ENCODE results near the gene ABCC4. TPM values are rescaled to one million over a fixed set of nuclear protein-coding genes. Genes with fewer than 3 reads are reported as not detected.

The ABCC4 gene
- total and polyA plus RNA-seq, 8 donors: 0.80 to 8.7 (median 4.1) TPM

GRCh38 chr13:94992036-94992960, 309.0 kb downstream of the ABCC4 start:
- DNase-seq: no peak
- FAIRE-seq: no peak
- peak in 1 of 4 donors; percentile 16 for ATAC-seq
- intact Hi-C loops (cut with DNase I): no loop called here
- Histone ChIP-seq H3K4me3 (no peak overlapping the region), H3K4me1 (no peaks in the 10 kb centered on the region), H3K27ac (no peak overlapping the region), H3K36me3 (no peaks in the 10 kb centered on the region), H3K27me3 (no peaks in the 10 kb centered on the region), H3K9me3 (no peaks in the 10 kb centered on the region)
- WGBS, 2 donors: 55 to 71% methylated on average over 9 of the region's 9 CpGs
- TF ChIP-seq CTCF (IDR thresholded peaks at IDR 0.05): no peak

GRCh38 chr13:94988654-94989053, 312.6 kb downstream of the ABCC4 start:
- 62 to 63% methylated on average over 3 of the region's 3 CpGs for WGBS, 2 donors
- H3K9me3 ChIP-seq: no peaks in the 10 kb centered on the region
- ATAC-seq: no peak
- no peaks in the 10 kb centered on the region for H3K27me3 ChIP-seq
- H3K36me3 ChIP-seq: no peaks in the 10 kb centered on the region
- intact Hi-C loops (cut with DNase I): no loop called here
- no peak overlapping the region for H3K4me3 ChIP-seq
- no peak for TF ChIP-seq CTCF (IDR thresholded peaks at IDR 0.05)
- H3K27ac ChIP-seq: no peak overlapping the region
- H3K4me1 ChIP-seq: no peaks in the 10 kb centered on the region
- no peak for FAIRE-seq
- no peak for DNase-seq

GRCh38 chr13:94987869-94988268, 313.4 kb downstream of the ABCC4 start:
- no peaks in the 10 kb centered on the region for H3K36me3 ChIP-seq
- no peak for TF ChIP-seq CTCF (IDR thresholded peaks at IDR 0.05)
- no peaks in the 10 kb centered on the region for H3K4me1 ChIP-seq
- WGBS, 2 donors: 93 to 94% methylated on average over 1 of the region's 1 CpG
- intact Hi-C loops (cut with DNase I): no loop called here
- no peak overlapping the region for H3K27ac ChIP-seq
- H3K27me3 ChIP-seq: no peaks in the 10 kb centered on the region
- FAIRE-seq (no peak), ATAC-seq (no peak), DNase-seq (no peak)
- H3K4me3 ChIP-seq: no peak overlapping the region
- H3K9me3 ChIP-seq: no peaks in the 10 kb centered on the region

GRCh38 chr13:94987081-94987480, 314.2 kb downstream of the ABCC4 start:
- 64 to 67% methylated on average over 5 of the region's 5 CpGs for WGBS, 2 donors
- Histone ChIP-seq H3K4me1 (no peaks in the 10 kb centered on the region), H3K9me3 (no peaks in the 10 kb centered on the region), H3K27me3 (no peaks in the 10 kb centered on the region), H3K4me3 (no peak overlapping the region), H3K36me3 (no peaks in the 10 kb centered on the region), H3K27ac (no peak overlapping the region)
- intact Hi-C loops (cut with DNase I): no loop called here
- FAIRE-seq: no peak
- DNase-seq: no peak
- no peak for ATAC-seq
- TF ChIP-seq CTCF (IDR thresholded peaks at IDR 0.05): no peak

GRCh38 chr13:94984958-94985357, 316.3 kb downstream of the ABCC4 start:
- DNase-seq: no peak
- FAIRE-seq: no peak
- Histone ChIP-seq H3K4me1 (no peaks in the 10 kb centered on the region), H3K27me3 (no peaks in the 10 kb centered on the region), H3K9me3 (no peaks in the 10 kb centered on the region), H3K27ac (no peak overlapping the region), H3K4me3 (no peak overlapping the region), H3K36me3 (no peaks in the 10 kb centered on the region)
- TF ChIP-seq CTCF (IDR thresholded peaks at IDR 0.05): no peak
- 82 to 90% methylated on average over 4 of the region's 4 CpGs for WGBS, 2 donors
- intact Hi-C loops (cut with DNase I): no loop called here
- no peak for ATAC-seq
